GM19099 (cell line): ENCODE measurements around the gene PRKCZ.

Experiments
- POLR2A ChIP-seq: IDR thresholded peaks from 3 replicates; pipeline ENCODE4 v1.6.1; 2011; ENCODE audit warnings: low read depth; ENCODE audit not compliant: insufficient read length; ENCODE audit errors: extremely low read depth

Gene PRKCZ

GRCh38 chr1:2115702-2116341, 65.6 kb downstream of the PRKCZ start:
- no peak for TF ChIP-seq POLR2A

- no peak for TF ChIP-seq POLR2A
Observed at GRCh38 chr1:2119886-2120285, 69.7 kb downstream of the PRKCZ start.

- no peak for TF ChIP-seq POLR2A
Observed at GRCh38 chr1:2121101-2121691, 71.0 kb downstream of the PRKCZ start.

GRCh38 chr1:2124446-2125198, 74.4 kb downstream of the PRKCZ start:
- TF ChIP-seq POLR2A: no peak

GRCh38 chr1:2125350-2126211, 75.4 kb downstream of the PRKCZ start:
- TF ChIP-seq POLR2A: no peak

- TF ChIP-seq POLR2A: no peak
Observed at GRCh38 chr1:2126331-2127186, 76.3 kb downstream of the PRKCZ start.

- no peak for TF ChIP-seq POLR2A
Observed at GRCh38 chr1:2127187-2128145, 77.3 kb downstream of the PRKCZ start.

- no peak for TF ChIP-seq POLR2A
Observed at GRCh38 chr1:2128189-2128901, 78.1 kb downstream of the PRKCZ start.

- TF ChIP-seq POLR2A: no peak
Observed at GRCh38 chr1:2129256-2129943, 79.2 kb downstream of the PRKCZ start.

- TF ChIP-seq POLR2A: no peak
Observed at GRCh38 chr1:2130156-2130555, 79.9 kb downstream of the PRKCZ start.

- TF ChIP-seq POLR2A: no peak
Observed at GRCh38 chr1:2130871-2131289, 80.7 kb downstream of the PRKCZ start.

- no peak for TF ChIP-seq POLR2A
Observed at GRCh38 chr1:2132222-2133038, 82.2 kb downstream of the PRKCZ start.
